ENCODE results near the gene TOLLIP. TPM values are rescaled to one million over a fixed set of nuclear protein-coding genes. Genes with fewer than 3 reads are reported as not detected.

The TOLLIP gene
- total RNA-seq, 5 donors from 2014 or later (not counting 1 experiment from before 2014, with no cell fraction given), result 44.4 to 54.1 (median 50.8) TPM

GRCh38 chr11:1255151-1255550, 54.3 kb downstream of the TOLLIP start:
- Mint-ChIP-seq H3K9me3 (no peaks in the 10 kb centered on the region), H3K4me3 (no peak overlapping the region), H3K4me1 (no peaks in the 10 kb centered on the region), H3K27ac (no peak overlapping the region), H3K27me3 (no peaks in the 10 kb centered on the region), H3K36me3 (no peaks in the 10 kb centered on the region)
- no peak for DNase-seq
- CTCF ChIA-PET, result no interaction called here
- H3K4me3 ChIP-seq (ENCODE audit: control insufficient read depth in 1 of 2, extremely low read depth in 1 of 2, low read length in 1 of 2), result no peak overlapping the region
- no peak overlapping the region for H3K27ac ChIP-seq (ENCODE audit: low read length)
- no peak for ATAC-seq (replicated peaks in 1 of 4)
- H3K9me3 ChIP-seq, result no peaks in the 10 kb centered on the region
- H3K4me1 ChIP-seq (ENCODE audit: control insufficient read depth in 1 of 2, extremely low read depth in 1 of 2, insufficient read depth in 2 of 2, low read length in 2 of 2), result no peaks in the 10 kb centered on the region
- 85% methylated on average over 14 of the region's 24 CpGs for WGBS (ENCODE audit: insufficient coverage)
- POLR2A ChIA-PET, result no interaction called here
- no peaks in the 10 kb centered on the region for H3K36me3 ChIP-seq (ENCODE audit: control insufficient read depth in 2 of 2, extremely low read depth in 1 of 2, insufficient read depth in 1 of 2, low read length in 1 of 2)
- H3K27me3 ChIP-seq (replicated peaks in 1 of 2; ENCODE audit: control insufficient read depth in 2 of 2, extremely low read depth in 1 of 2, insufficient read depth in 2 of 2, low read length in 1 of 2), result peaks cover 0 to 9% of the 10 kb centered on the region in 2 experiments

- DNase-seq, result no peak
- WGBS (ENCODE audit: insufficient coverage), result 92% methylated on average over 5 of the region's 19 CpGs
- H3K4me3 ChIP-seq (ENCODE audit: control insufficient read depth in 1 of 2, extremely low read depth in 1 of 2, low read length in 1 of 2), result no peak overlapping the region
- no peaks in the 10 kb centered on the region for H3K27me3 Mint-ChIP-seq
- ATAC-seq (replicated peaks in 1 of 4), result no peak
- peaks cover 0 to 9% of the 10 kb centered on the region in 2 experiments for H3K27me3 ChIP-seq (replicated peaks in 1 of 2; ENCODE audit: control insufficient read depth in 2 of 2, extremely low read depth in 1 of 2, insufficient read depth in 2 of 2, low read length in 1 of 2)
- H3K4me1 ChIP-seq (ENCODE audit: control insufficient read depth in 1 of 2, extremely low read depth in 1 of 2, insufficient read depth in 2 of 2, low read length in 2 of 2), result no peaks in the 10 kb centered on the region
- H3K4me3 Mint-ChIP-seq, result no peak overlapping the region
- CTCF ChIA-PET, result no interaction called here
- no peaks in the 10 kb centered on the region for H3K9me3 Mint-ChIP-seq
- H3K4me1 Mint-ChIP-seq, result no peaks in the 10 kb centered on the region
- H3K9me3 ChIP-seq, result no peaks in the 10 kb centered on the region
- no peak overlapping the region for H3K27ac Mint-ChIP-seq
- no peaks in the 10 kb centered on the region for H3K36me3 Mint-ChIP-seq
- H3K36me3 ChIP-seq (ENCODE audit: control insufficient read depth in 2 of 2, extremely low read depth in 1 of 2, insufficient read depth in 1 of 2, low read length in 1 of 2), result no peaks in the 10 kb centered on the region
- POLR2A ChIA-PET, result no interaction called here
- no peak overlapping the region for H3K27ac ChIP-seq (ENCODE audit: low read length)
Observed at GRCh38 chr11:1254733-1255132, 54.7 kb downstream of the TOLLIP start.

GRCh38 chr11:1254086-1254648, 55.3 kb downstream of the TOLLIP start:
- WGBS (ENCODE audit: insufficient coverage), result 89% methylated on average over 11 of the region's 22 CpGs
- H3K4me1 ChIP-seq (ENCODE audit: control insufficient read depth in 1 of 2, extremely low read depth in 1 of 2, insufficient read depth in 2 of 2, low read length in 2 of 2), result no peaks in the 10 kb centered on the region
- no peaks in the 10 kb centered on the region for H3K36me3 ChIP-seq (ENCODE audit: control insufficient read depth in 2 of 2, extremely low read depth in 1 of 2, insufficient read depth in 1 of 2, low read length in 1 of 2)
- Mint-ChIP-seq H3K9me3 (no peaks in the 10 kb centered on the region), H3K4me3 (no peak overlapping the region), H3K27ac (no peak overlapping the region), H3K27me3 (no peaks in the 10 kb centered on the region), H3K4me1 (no peaks in the 10 kb centered on the region), H3K36me3 (no peaks in the 10 kb centered on the region)
- POLR2A ChIA-PET, result no interaction called here
- CTCF ChIA-PET, result no interaction called here
- DNase-seq (no peak), ATAC-seq (replicated peaks in 1 of 4) (no peak)
- H3K27me3 ChIP-seq (replicated peaks in 1 of 2; ENCODE audit: control insufficient read depth in 2 of 2, extremely low read depth in 1 of 2, insufficient read depth in 2 of 2, low read length in 1 of 2), result peaks cover 0 to 7% of the 10 kb centered on the region in 2 experiments
- H3K9me3 ChIP-seq, result no peaks in the 10 kb centered on the region
- no peak overlapping the region for H3K27ac ChIP-seq (ENCODE audit: low read length)
- no peak overlapping the region for H3K4me3 ChIP-seq (ENCODE audit: control insufficient read depth in 1 of 2, extremely low read depth in 1 of 2, low read length in 1 of 2)

- H3K36me3 ChIP-seq (ENCODE audit: control insufficient read depth in 2 of 2, extremely low read depth in 1 of 2, insufficient read depth in 1 of 2, low read length in 1 of 2), result no peaks in the 10 kb centered on the region
- no peaks in the 10 kb centered on the region for H3K4me1 Mint-ChIP-seq
- H3K27me3 Mint-ChIP-seq, result no peaks in the 10 kb centered on the region
- H3K27me3 ChIP-seq (replicated peaks in 1 of 2; ENCODE audit: control insufficient read depth in 2 of 2, extremely low read depth in 1 of 2, insufficient read depth in 2 of 2, low read length in 1 of 2), result peaks cover 0 to 7% of the 10 kb centered on the region in 2 experiments
- no peak overlapping the region for H3K27ac ChIP-seq (ENCODE audit: low read length)
- POLR2A ChIA-PET, result no interaction called here
- 93% methylated on average over 8 of the region's 9 CpGs for WGBS (ENCODE audit: insufficient coverage)
- no peak for DNase-seq
- no peak overlapping the region for H3K27ac Mint-ChIP-seq
- H3K9me3 Mint-ChIP-seq, result no peaks in the 10 kb centered on the region
- H3K36me3 Mint-ChIP-seq, result no peaks in the 10 kb centered on the region
- H3K4me3 ChIP-seq (ENCODE audit: control insufficient read depth in 1 of 2, extremely low read depth in 1 of 2, low read length in 1 of 2), result no peak overlapping the region
- no peaks in the 10 kb centered on the region for H3K9me3 ChIP-seq
- H3K4me3 Mint-ChIP-seq, result no peak overlapping the region
- no peaks in the 10 kb centered on the region for H3K4me1 ChIP-seq (ENCODE audit: control insufficient read depth in 1 of 2, extremely low read depth in 1 of 2, insufficient read depth in 2 of 2, low read length in 2 of 2)
- CTCF ChIA-PET, result no interaction called here
- ATAC-seq (replicated peaks in 1 of 4), result no peak
Observed at GRCh38 chr11:1253103-1253485, 56.3 kb downstream of the TOLLIP start.

GRCh38 chr11:1252371-1253102, 56.9 kb downstream of the TOLLIP start:
- no peak overlapping the region for H3K4me3 Mint-ChIP-seq
- no peaks in the 10 kb centered on the region for H3K4me1 ChIP-seq (ENCODE audit: control insufficient read depth in 1 of 2, extremely low read depth in 1 of 2, insufficient read depth in 2 of 2, low read length in 2 of 2)
- no peaks in the 10 kb centered on the region for H3K9me3 ChIP-seq
- H3K4me3 ChIP-seq (ENCODE audit: control insufficient read depth in 1 of 2, extremely low read depth in 1 of 2, low read length in 1 of 2), result no peak overlapping the region
- DNase-seq (no peak), ATAC-seq (replicated peaks in 1 of 4) (no peak)
- no peaks in the 10 kb centered on the region for H3K36me3 ChIP-seq (ENCODE audit: control insufficient read depth in 2 of 2, extremely low read depth in 1 of 2, insufficient read depth in 1 of 2, low read length in 1 of 2)
- ChIA-PET CTCF (no interaction called here), POLR2A (no interaction called here)
- H3K36me3 Mint-ChIP-seq, result no peaks in the 10 kb centered on the region
- H3K27me3 Mint-ChIP-seq, result no peaks in the 10 kb centered on the region
- no peak overlapping the region for H3K27ac ChIP-seq (ENCODE audit: low read length)
- 93% methylated on average over 29 of the region's 38 CpGs for WGBS (ENCODE audit: insufficient coverage)
- no peaks in the 10 kb centered on the region for H3K9me3 Mint-ChIP-seq
- peaks cover 0 to 7% of the 10 kb centered on the region in 2 experiments for H3K27me3 ChIP-seq (replicated peaks in 1 of 2; ENCODE audit: control insufficient read depth in 2 of 2, extremely low read depth in 1 of 2, insufficient read depth in 2 of 2, low read length in 1 of 2)
- no peaks in the 10 kb centered on the region for H3K4me1 Mint-ChIP-seq
- H3K27ac Mint-ChIP-seq, result no peak overlapping the region

GRCh38 chr11:1251236-1251770, 58.1 kb downstream of the TOLLIP start:
- Mint-ChIP-seq H3K36me3 (no peaks in the 10 kb centered on the region), H3K27me3 (no peaks in the 10 kb centered on the region), H3K27ac (no peak overlapping the region), H3K9me3 (no peaks in the 10 kb centered on the region), H3K4me3 (no peak overlapping the region), H3K4me1 (no peaks in the 10 kb centered on the region)
- DNase-seq (no peak), ATAC-seq (replicated peaks in 1 of 4) (no peak)
- Histone ChIP-seq H3K9me3 (no peaks in the 10 kb centered on the region), H3K4me3 (ENCODE audit: control insufficient read depth in 1 of 2, extremely low read depth in 1 of 2, low read length in 1 of 2) (no peak overlapping the region), H3K36me3 (ENCODE audit: control insufficient read depth in 2 of 2, extremely low read depth in 1 of 2, insufficient read depth in 1 of 2, low read length in 1 of 2) (no peaks in the 10 kb centered on the region), H3K27me3 (replicated peaks in 1 of 2; ENCODE audit: control insufficient read depth in 2 of 2, extremely low read depth in 1 of 2, insufficient read depth in 2 of 2, low read length in 1 of 2) (no peaks in the 10 kb centered on the region), H3K27ac (ENCODE audit: low read length) (no peak overlapping the region), H3K4me1 (ENCODE audit: control insufficient read depth in 1 of 2, extremely low read depth in 1 of 2, insufficient read depth in 2 of 2, low read length in 2 of 2) (no peaks in the 10 kb centered on the region)
- 98% methylated on average over 16 of the region's 16 CpGs for WGBS (ENCODE audit: insufficient coverage)
- ChIA-PET CTCF (interaction anchor here in 1 of 2 donors (0.6 kb wide), 1 partner anchor 18 kb away, joined by 3 read pairs; no protein-coding TSS in a partner anchor), POLR2A (no interaction called here)

All from T-cell (primary cell).